ENCODE data around the gene CD9.
"Not testable (repeated sequence)": the region's sequence is repeated elsewhere in the genome, so short reads cannot be mapped to it uniquely, and the experiment has no call there.

The CD9 gene

GRCh38 chr12:6199531-6200255, 507 bp upstream of the CD9 start:
- peak in 1 of 2 donors; percentile 62 for DNase-seq

- DNase-seq, result no peak
These were observed 1.0 kb downstream of the CD9 start for GRCh38 chr12:6201213-6201608.

GRCh38 chr12:6201826-6202225, 1.6 kb downstream of the CD9 start:
- no peak for DNase-seq

GRCh38 chr12:6202304-6202703, 2.1 kb downstream of the CD9 start:
- no peak for DNase-seq

GRCh38 chr12:6202846-6203245, 2.6 kb downstream of the CD9 start:
- DNase-seq, result no peak

- DNase-seq, result no peak
These were observed 3.4 kb downstream of the CD9 start for GRCh38 chr12:6203601-6204000.

- no peak for DNase-seq
These were observed 4.4 kb downstream of the CD9 start for GRCh38 chr12:6204533-6205143.

GRCh38 chr12:6205144-6205539, 4.9 kb downstream of the CD9 start:
- DNase-seq, result no peak

- no peak for DNase-seq
These were observed 5.6 kb downstream of the CD9 start for GRCh38 chr12:6205761-6206160.

- DNase-seq, result no peak
These were observed 6.1 kb downstream of the CD9 start for GRCh38 chr12:6206327-6206726.

GRCh38 chr12:6207259-6207925, 7.2 kb downstream of the CD9 start:
- no peak for DNase-seq

- no peak for DNase-seq
These were observed 7.9 kb downstream of the CD9 start for GRCh38 chr12:6208130-6208529.

GRCh38 chr12:6209428-6209827, 9.2 kb downstream of the CD9 start:
- DNase-seq, result not testable (repeated sequence)

- DNase-seq, result no peak
These were observed 11.2 kb downstream of the CD9 start for GRCh38 chr12:6211421-6211869.

GRCh38 chr12:6212086-6212485, 11.9 kb downstream of the CD9 start:
- no peak for DNase-seq

- no peak for DNase-seq
These were observed 13.8 kb downstream of the CD9 start for GRCh38 chr12:6213969-6214368.

GRCh38 chr12:6214633-6215032, 14.4 kb downstream of the CD9 start:
- DNase-seq, result no peak

- no peak for DNase-seq
These were observed 15.1 kb downstream of the CD9 start for GRCh38 chr12:6215120-6215807.

- DNase-seq, result no peak
These were observed 15.8 kb downstream of the CD9 start for GRCh38 chr12:6215932-6216494.

- DNase-seq, result no peak
These were observed 16.4 kb downstream of the CD9 start for GRCh38 chr12:6216581-6216980.

- DNase-seq, result no peak
These were observed 18.2 kb downstream of the CD9 start for GRCh38 chr12:6218347-6218925.

- no peak for DNase-seq
These were observed 19.8 kb downstream of the CD9 start for GRCh38 chr12:6219980-6220379.

- DNase-seq, result no peak
These were observed 20.9 kb downstream of the CD9 start for GRCh38 chr12:6221146-6221545.
